ENCODE data around the gene RNF215. TPM values are rescaled to one million over a fixed set of nuclear protein-coding genes. Genes with fewer than 3 reads are reported as not detected.
A peak's percentile ranks its signal among the peaks of the same experiment; 100 is the strongest.

The RNF215 gene
- total RNA-seq, 2 experiments from 2014 or later: 4.6 to 4.9 TPM

DNA sequence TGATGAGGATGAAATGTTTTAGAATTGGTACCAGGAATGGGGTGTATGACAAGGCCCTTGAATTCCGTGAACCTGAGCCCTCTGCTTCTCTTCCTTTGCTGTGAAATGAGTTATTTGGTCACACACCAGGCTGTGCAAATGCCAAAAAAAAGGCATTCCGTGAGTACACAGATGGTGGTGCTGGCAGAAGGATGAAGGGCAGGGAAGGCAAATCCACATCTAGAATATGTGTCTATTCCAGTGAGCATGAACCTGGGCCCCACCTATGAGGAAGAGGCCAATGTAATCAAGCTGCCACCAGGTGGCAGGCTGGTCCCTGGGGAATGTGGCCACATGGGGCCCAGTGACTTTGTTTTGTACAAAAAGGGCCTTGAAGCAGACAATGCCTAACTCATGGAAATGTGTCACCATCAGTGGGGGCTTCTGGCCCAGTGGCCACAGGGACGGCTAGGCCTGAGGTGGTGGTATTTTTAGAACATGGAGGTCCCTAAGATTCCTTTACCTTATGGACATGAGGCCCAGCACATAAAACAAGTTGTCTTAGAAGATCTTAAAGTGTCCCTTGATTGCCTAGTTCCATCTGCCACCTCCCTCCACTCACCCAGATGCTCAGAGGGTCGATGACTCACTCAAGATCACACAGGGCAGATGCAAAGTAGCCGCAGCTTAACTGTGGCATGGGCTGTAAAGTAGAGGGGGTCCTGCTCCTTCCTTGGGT, 3.9 kb upstream of the RNF215 start:
- Histone ChIP-seq H3K4me1 (ENCODE audit: insufficient read depth, low read length) (peaks cover 38% of the 10 kb centered on the region), H3K4me3 (ENCODE audit: low read length) (no peak overlapping the region), H3K36me3 (ENCODE audit: insufficient read depth, low read length) (no peaks in the 10 kb centered on the region), H3K27me3 (ENCODE audit: control insufficient read depth in 1 of 2, insufficient read depth in 2 of 2, low read length in 2 of 2) (peaks cover 0 to 2% of the 10 kb centered on the region in 2 experiments), H3K9me3 (ENCODE audit: control insufficient read depth in 1 of 2, insufficient read depth in 1 of 2, low read length in 2 of 2) (no peaks in the 10 kb centered on the region), H3K27ac (ENCODE audit: low read depth in 1 of 2, low read length in 2 of 2) (no peak overlapping the region)
- peak; percentile 66 to 92 (median 78) for DNase-seq
- peak; percentile 85 for ATAC-seq (ENCODE audit: poor library complexity)
- ChIA-PET POLR2A (interaction anchor here (0.7 to 4.4 kb wide), 6 partner anchors 23 to 103 kb away, joined by 3 to 27 read pairs (median 8); partner anchors contain the start of gene CASTOR1), CTCF (interaction anchor here (0.6 to 7.8 kb wide), 17 partner anchors 22 to 721 kb away, joined by 3 to 63 read pairs (median 4); partner anchors contain the start of genes CASTOR1, CCDC157, MTFP1 and SF3A1)
- Mint-ChIP-seq H3K36me3 (ENCODE audit: low read depth) (no peaks in the 10 kb centered on the region), H3K4me1 (ENCODE audit: low read depth) (peaks cover 42% of the 10 kb centered on the region), H3K9me3 (no peaks in the 10 kb centered on the region), H3K27ac (peak overlapping the region; percentile 68), H3K27me3 (no peaks in the 10 kb centered on the region), H3K4me3 (peak overlapping the region; percentile 55)
- TF ChIP-seq, protein P1, sequence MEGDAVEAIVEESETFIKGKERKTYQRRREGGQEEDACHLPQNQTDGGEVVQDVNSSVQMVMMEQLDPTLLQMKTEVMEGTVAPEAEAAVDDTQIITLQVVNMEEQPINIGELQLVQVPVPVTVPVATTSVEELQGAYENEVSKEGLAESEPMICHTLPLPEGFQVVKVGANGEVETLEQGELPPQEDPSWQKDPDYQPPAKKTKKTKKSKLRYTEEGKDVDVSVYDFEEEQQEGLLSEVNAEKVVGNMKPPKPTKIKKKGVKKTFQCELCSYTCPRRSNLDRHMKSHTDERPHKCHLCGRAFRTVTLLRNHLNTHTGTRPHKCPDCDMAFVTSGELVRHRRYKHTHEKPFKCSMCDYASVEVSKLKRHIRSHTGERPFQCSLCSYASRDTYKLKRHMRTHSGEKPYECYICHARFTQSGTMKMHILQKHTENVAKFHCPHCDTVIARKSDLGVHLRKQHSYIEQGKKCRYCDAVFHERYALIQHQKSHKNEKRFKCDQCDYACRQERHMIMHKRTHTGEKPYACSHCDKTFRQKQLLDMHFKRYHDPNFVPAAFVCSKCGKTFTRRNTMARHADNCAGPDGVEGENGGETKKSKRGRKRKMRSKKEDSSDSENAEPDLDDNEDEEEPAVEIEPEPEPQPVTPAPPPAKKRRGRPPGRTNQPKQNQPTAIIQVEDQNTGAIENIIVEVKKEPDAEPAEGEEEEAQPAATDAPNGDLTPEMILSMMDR (IDR thresholded peaks at IDR 0.05): peak; percentile 78
- intact Hi-C loops (cut with DNase I, micrococcal nuclease): loop anchor here (1.0 to 10.0 kb wide), 5 partner anchors 35 to 531 kb away; partner anchors contain the start of gene TCN2 (in 1 of the 2)

DNA sequence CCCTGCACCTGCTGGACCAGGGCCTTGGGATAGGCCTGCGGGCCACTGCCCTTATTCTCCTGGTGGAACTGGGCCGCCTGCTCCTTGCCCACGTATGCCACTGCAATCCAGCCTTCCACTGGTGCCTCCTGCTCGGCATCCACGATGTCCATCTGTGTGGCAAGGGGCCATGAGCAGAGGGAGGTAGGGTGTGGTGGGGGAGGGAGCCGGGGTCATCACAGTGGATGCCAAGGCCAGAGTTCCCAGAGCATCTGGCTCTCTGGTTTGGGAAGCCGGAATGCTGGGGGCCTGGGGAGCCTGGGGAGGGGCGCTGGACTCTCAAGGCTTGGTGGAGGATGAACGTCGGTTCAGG, 627 bp downstream of the RNF215 start:
- no peak overlapping the region for H3K27ac Mint-ChIP-seq
- intact Hi-C loops (cut with DNase I, micrococcal nuclease): loop anchor here (2.0 kb wide), 2 partner anchors 30 to 58 kb away; partner anchors contain the start of genes CCDC157 (in 1 of the 2) and SF3A1 (in 1 of the 2)
- CTCF ChIA-PET: interaction anchor here (0.9 to 4.1 kb wide), 6 partner anchors 32 to 122 kb away, joined by 3 to 99 read pairs (median 5); partner anchors contain the start of gene CASTOR1

GRCh38 chr22:30385942-30386341, 1.3 kb downstream of the RNF215 start:
- CTCF ChIA-PET: interaction anchor here (1.1 to 4.1 kb wide), 2 partner anchors 41 to 97 kb away, joined by 3 to 99 read pairs; partner anchors contain the start of gene CASTOR1
- Histone ChIP-seq H3K4me3 (ENCODE audit: low read length) (no peak overlapping the region), H3K27me3 (ENCODE audit: control insufficient read depth in 1 of 2, insufficient read depth in 2 of 2, low read length in 2 of 2) (no peaks in the 10 kb centered on the region), H3K27ac (ENCODE audit: low read depth in 1 of 2, low read length in 2 of 2) (no peak overlapping the region), H3K36me3 (ENCODE audit: insufficient read depth, low read length) (no peaks in the 10 kb centered on the region), H3K9me3 (ENCODE audit: control insufficient read depth in 1 of 2, insufficient read depth in 1 of 2, low read length in 2 of 2) (no peaks in the 10 kb centered on the region), H3K4me1 (ENCODE audit: insufficient read depth, low read length) (peaks cover 11% of the 10 kb centered on the region)
- intact Hi-C loops (cut with DNase I, micrococcal nuclease): loop anchor here (2.0 kb wide), 2 partner anchors 29 to 57 kb away; partner anchors contain the start of genes CCDC157 (in 1 of the 2) and SF3A1 (in 1 of the 2)
- Mint-ChIP-seq H3K27ac (no peak overlapping the region), H3K36me3 (ENCODE audit: low read depth) (no peaks in the 10 kb centered on the region), H3K9me3 (no peaks in the 10 kb centered on the region), H3K4me3 (peak overlapping the region; percentile 83), H3K27me3 (no peaks in the 10 kb centered on the region), H3K4me1 (ENCODE audit: low read depth) (peaks cover 16% of the 10 kb centered on the region)
- TF ChIP-seq, protein P1 (IDR thresholded peaks at IDR 0.05): no peak
- DNase-seq (no peak), ATAC-seq (ENCODE audit: poor library complexity) (no peak)
- POLR2A ChIA-PET: interaction anchor here (0.5 to 3.0 kb wide), 6 partner anchors 29 to 98 kb away, joined by 3 to 83 read pairs (median 4); partner anchors contain the start of genes CASTOR1, CCDC157 and SF3A1

More for the DNA sequence above, 627 bp downstream of the RNF215 start:
- peak overlapping the region; percentile 45 for H3K4me3 ChIP-seq (ENCODE audit: low read length)
- no peaks in the 10 kb centered on the region for H3K27me3 ChIP-seq (ENCODE audit: control insufficient read depth in 1 of 2, insufficient read depth in 2 of 2, low read length in 2 of 2)
- H3K4me1 ChIP-seq (ENCODE audit: insufficient read depth, low read length): peaks cover 17% of the 10 kb centered on the region
- peak in 1 of 14 experiments; percentile 43 for DNase-seq
- H3K4me1 Mint-ChIP-seq (ENCODE audit: low read depth): peaks cover 22% of the 10 kb centered on the region
- no peaks in the 10 kb centered on the region for H3K36me3 Mint-ChIP-seq (ENCODE audit: low read depth)
- TF ChIP-seq, protein P1 (IDR thresholded peaks at IDR 0.05): no peak
- no peaks in the 10 kb centered on the region for H3K9me3 ChIP-seq (ENCODE audit: control insufficient read depth in 1 of 2, insufficient read depth in 1 of 2, low read length in 2 of 2)
- peak overlapping the region; percentile 83 for H3K4me3 Mint-ChIP-seq
- ATAC-seq (ENCODE audit: poor library complexity): no peak
- POLR2A ChIA-PET: interaction anchor here (1.2 to 3.0 kb wide), 4 partner anchors 60 to 98 kb away, joined by 3 to 83 read pairs (median 5); partner anchors contain the start of genes CASTOR1 and TBC1D10A
- H3K27me3 Mint-ChIP-seq: no peaks in the 10 kb centered on the region
- no peak overlapping the region for H3K27ac ChIP-seq (ENCODE audit: low read depth in 1 of 2, low read length in 2 of 2)
- no peaks in the 10 kb centered on the region for H3K9me3 Mint-ChIP-seq
- no peaks in the 10 kb centered on the region for H3K36me3 ChIP-seq (ENCODE audit: insufficient read depth, low read length)

All from CD4-positive, alpha-beta T cell (primary cell).